ENCODE results near the gene SMYD3.

- TF ChIP-seq CTCF (conservative IDR thresholded peaks at IDR 0.05 in 1 of 2, IDR thresholded peaks at IDR 0.05 in 1 of 2; ENCODE audit: low read depth in 1 of 2, low read length in 2 of 2) = no peak
- no peak for TF ChIP-seq EZH2 (IDR thresholded peaks at IDR 0.05; ENCODE audit: low read length, missing control alignments)
These were observed 752.6 kb downstream of the SMYD3 start for GRCh38 chr1:245754463-245754961.
